ENCODE results near the gene UBXN10.
A peak's percentile ranks its signal among the peaks of the same experiment; 100 is the strongest.
"Not testable (repeated sequence)": the region's sequence is repeated elsewhere in the genome, so short reads cannot be mapped to it uniquely, and the experiment has no call there.

Gene UBXN10

GRCh38 chr1:20210736-20211460, 25.0 kb downstream of the UBXN10 start:
- DNase-seq: no peak

- DNase-seq: no peak
These were observed 25.6 kb downstream of the UBXN10 start for GRCh38 chr1:20211511-20211931.

- no peak for DNase-seq
These were observed 26.3 kb downstream of the UBXN10 start for GRCh38 chr1:20212085-20212684.

GRCh38 chr1:20212685-20213331, 26.9 kb downstream of the UBXN10 start:
- peak; percentile 14 to 68 for DNase-seq

GRCh38 chr1:20215716-20216115, 29.8 kb downstream of the UBXN10 start:
- DNase-seq: no peak

- peak in 1 of 2 experiments; percentile 3 for DNase-seq
These were observed 30.7 kb downstream of the UBXN10 start for GRCh38 chr1:20216574-20216973.

- not testable (repeated sequence) for DNase-seq
These were observed 33.2 kb downstream of the UBXN10 start for GRCh38 chr1:20219053-20219452.

GRCh38 chr1:20220036-20220435, 34.1 kb downstream of the UBXN10 start:
- DNase-seq: no peak

GRCh38 chr1:20223106-20223505, 37.2 kb downstream of the UBXN10 start:
- DNase-seq: no peak

GRCh38 chr1:20223551-20224419, 37.9 kb downstream of the UBXN10 start:
- no peak for DNase-seq

GRCh38 chr1:20224546-20224945, 38.6 kb downstream of the UBXN10 start:
- no peak for DNase-seq

GRCh38 chr1:20227704-20228103, 41.8 kb downstream of the UBXN10 start:
- no peak for DNase-seq

GRCh38 chr1:20228314-20228825, 42.5 kb downstream of the UBXN10 start:
- DNase-seq: no peak

- no peak for DNase-seq
These were observed 43.3 kb downstream of the UBXN10 start for GRCh38 chr1:20229171-20229570.

- not testable (repeated sequence) for DNase-seq
These were observed 46.7 kb downstream of the UBXN10 start for GRCh38 chr1:20232564-20232963.

GRCh38 chr1:20233394-20233793, 47.5 kb downstream of the UBXN10 start:
- no peak for DNase-seq

- no peak for DNase-seq
These were observed 48.0 kb downstream of the UBXN10 start for GRCh38 chr1:20233866-20234265.

GRCh38 chr1:20234788-20235535, 49.1 kb downstream of the UBXN10 start:
- DNase-seq: no peak

- no peak for DNase-seq
These were observed 51.8 kb downstream of the UBXN10 start for GRCh38 chr1:20237646-20238045.

- no peak for DNase-seq
These were observed 54.1 kb downstream of the UBXN10 start for GRCh38 chr1:20240012-20240411.

- no peak for DNase-seq
These were observed 57.1 kb downstream of the UBXN10 start for GRCh38 chr1:20242890-20243479.
